ENCODE results near the gene ADAMTS17. TPM values are rescaled to one million over a fixed set of nuclear protein-coding genes. Genes with fewer than 3 reads are reported as not detected.

Gene ADAMTS17
- total RNA-seq, 1 experiment from 2014 or later, result 7.7 TPM

- CTCF ChIA-PET, result interaction anchor here (0.6 kb wide), 2 partner anchors 61 to 104 kb away, joined by 3 read pairs; no protein-coding TSS in a partner anchor
- intact Hi-C loops (cut with micrococcal nuclease), result no loop called here
- no peaks in the 10 kb centered on the region for H3K4me1 Mint-ChIP-seq (ENCODE audit: insufficient read depth, unreplicated experiment)
- no peak overlapping the region for H3K27ac Mint-ChIP-seq (ENCODE audit: low read depth, unreplicated experiment)
- no peaks in the 10 kb centered on the region for H3K27me3 Mint-ChIP-seq (ENCODE audit: insufficient read depth, unreplicated experiment)
- POLR2A ChIA-PET, result interaction anchor here (0.6 kb wide), 1 partner anchor 191 kb away, joined by 3 read pairs; no protein-coding TSS in a partner anchor
- no peak for TF ChIP-seq CTCF (IDR thresholded peaks at IDR 0.05; ENCODE audit: unreplicated experiment)
- no peak overlapping the region for H3K4me3 Mint-ChIP-seq (ENCODE audit: unreplicated experiment)
- no peaks in the 10 kb centered on the region for H3K36me3 Mint-ChIP-seq (ENCODE audit: insufficient read depth, unreplicated experiment)
- DNase-seq (ENCODE audit: unreplicated experiment), result no peak
- no TSS peak for BruUV-seq (replicated peaks)
- no peaks in the 10 kb centered on the region for H3K9me3 Mint-ChIP-seq (ENCODE audit: unreplicated experiment)
These were observed 126.5 kb downstream of the ADAMTS17 start for GRCh38 chr15:100215031-100215842.

DNA sequence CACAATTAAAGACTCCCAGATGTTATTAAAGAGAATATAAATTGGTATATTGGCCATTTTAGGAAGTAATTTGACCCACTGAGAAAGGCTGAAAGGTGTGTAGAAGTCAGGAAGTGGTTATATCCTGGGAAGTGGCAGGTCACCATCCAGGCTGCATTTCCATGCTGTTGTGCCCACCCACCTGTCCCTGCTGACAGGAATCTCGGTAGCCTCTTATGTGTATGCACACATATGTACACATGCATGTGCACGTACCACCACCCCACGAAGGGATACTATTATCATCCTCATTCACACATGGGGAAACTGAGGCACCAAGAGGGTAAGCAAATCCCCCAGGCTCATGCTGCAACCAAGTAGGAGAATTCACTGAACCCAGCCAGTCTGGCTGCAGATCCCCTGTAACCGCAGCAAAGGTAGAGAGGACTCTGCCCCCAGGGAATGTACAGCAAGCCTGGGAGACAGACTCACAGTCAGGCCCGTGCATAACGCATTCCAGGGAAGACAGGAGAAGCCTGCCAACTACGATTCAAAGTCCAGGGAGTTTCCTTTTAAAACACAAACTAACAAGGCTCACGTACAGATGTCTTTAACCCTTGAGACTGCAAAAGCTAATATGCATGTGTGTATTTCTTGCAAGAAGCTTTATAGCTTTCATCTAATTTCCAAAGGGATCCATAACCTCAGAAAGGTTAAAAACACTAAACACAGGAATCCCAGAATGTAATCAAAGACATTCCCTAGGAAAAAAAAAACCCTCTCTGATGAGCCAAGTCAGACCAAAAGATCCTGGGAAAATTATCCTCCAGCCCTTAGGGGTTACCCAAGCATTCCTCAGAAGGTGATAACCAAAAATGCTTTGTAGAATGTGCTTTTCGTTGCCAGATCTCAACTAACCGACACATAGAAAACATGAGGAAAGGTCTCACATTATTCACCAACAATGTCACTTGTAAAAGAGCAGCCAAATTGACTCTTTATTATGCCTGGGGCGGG lies 129.6 kb downstream of the ADAMTS17 start:
- Mint-ChIP-seq H3K4me1 (ENCODE audit: insufficient read depth, unreplicated experiment) (no peaks in the 10 kb centered on the region), H3K9me3 (ENCODE audit: unreplicated experiment) (no peaks in the 10 kb centered on the region), H3K36me3 (ENCODE audit: insufficient read depth, unreplicated experiment) (no peaks in the 10 kb centered on the region), H3K4me3 (ENCODE audit: unreplicated experiment) (no peak overlapping the region), H3K27me3 (ENCODE audit: insufficient read depth, unreplicated experiment) (no peaks in the 10 kb centered on the region), H3K27ac (ENCODE audit: low read depth, unreplicated experiment) (no peak overlapping the region)
- no peak for TF ChIP-seq CTCF (IDR thresholded peaks at IDR 0.05; ENCODE audit: unreplicated experiment)
- ChIA-PET CTCF (no interaction called here), POLR2A (interaction anchor here (1.2 kb wide), 1 partner anchor 89 kb away, joined by 3 read pairs; no protein-coding TSS in a partner anchor)
- intact Hi-C loops (cut with micrococcal nuclease), result no loop called here
- no TSS peak for BruUV-seq (replicated peaks)
- no peak for DNase-seq (ENCODE audit: unreplicated experiment)

- H3K27me3 Mint-ChIP-seq (ENCODE audit: insufficient read depth, unreplicated experiment), result no peaks in the 10 kb centered on the region
- H3K36me3 Mint-ChIP-seq (ENCODE audit: insufficient read depth, unreplicated experiment), result no peaks in the 10 kb centered on the region
- H3K27ac Mint-ChIP-seq (ENCODE audit: low read depth, unreplicated experiment), result no peak overlapping the region
- BruUV-seq (replicated peaks), result no TSS peak
- ChIA-PET POLR2A (no interaction called here), CTCF (no interaction called here)
- H3K4me3 Mint-ChIP-seq (ENCODE audit: unreplicated experiment), result no peak overlapping the region
- intact Hi-C loops (cut with micrococcal nuclease), result no loop called here
- no peaks in the 10 kb centered on the region for H3K4me1 Mint-ChIP-seq (ENCODE audit: insufficient read depth, unreplicated experiment)
- TF ChIP-seq CTCF (IDR thresholded peaks at IDR 0.05; ENCODE audit: unreplicated experiment), result no peak
- no peak for DNase-seq (ENCODE audit: unreplicated experiment)
- H3K9me3 Mint-ChIP-seq (ENCODE audit: unreplicated experiment), result no peaks in the 10 kb centered on the region
These were observed 131.4 kb downstream of the ADAMTS17 start for GRCh38 chr15:100210338-100210737.

Data from MCF 10A (cell line).